ENCODE results near the gene ALPG.
"Not testable (repeated sequence)": the region's sequence is repeated elsewhere in the genome, so short reads cannot be mapped to it uniquely, and the experiment has no call there.

ALPG gene

GRCh38 chr2:232377841-232378734 is 28.6 kb upstream of the ALPG start:
- no peak for DNase-seq

- not testable (repeated sequence) for DNase-seq
These were observed 27.9 kb upstream of the ALPG start, which contains the start of gene ALPP for GRCh38 chr2:232378735-232379151. Gene ALPP, plus strand, starts transcription at chr2:232378751. Its CDS starts 52 bp downstream, at chr2:232378803.

GRCh38 chr2:232379610-232380590 is 26.7 kb upstream of the ALPG start:
- DNase-seq: not testable (repeated sequence)

GRCh38 chr2:232381204-232382031 is 25.2 kb upstream of the ALPG start:
- not testable (repeated sequence) for DNase-seq

GRCh38 chr2:232382331-232383225 is 24.1 kb upstream of the ALPG start:
- DNase-seq: no peak

- no peak for DNase-seq
These were observed 22.2 kb upstream of the ALPG start for GRCh38 chr2:232384466-232384865.

GRCh38 chr2:232385058-232385457 is 21.6 kb upstream of the ALPG start:
- not testable (repeated sequence) for DNase-seq

GRCh38 chr2:232385660-232386489 is 20.8 kb upstream of the ALPG start:
- DNase-seq: no peak

- DNase-seq: no peak
These were observed 20.2 kb upstream of the ALPG start for GRCh38 chr2:232386490-232386739.

GRCh38 chr2:232386740-232387450 is 19.7 kb upstream of the ALPG start:
- DNase-seq: no peak

GRCh38 chr2:232387451-232388171 is 19.0 kb upstream of the ALPG start:
- no peak for DNase-seq

- no peak for DNase-seq
These were observed 18.2 kb upstream of the ALPG start for GRCh38 chr2:232388324-232388891.

GRCh38 chr2:232389327-232389726 is 17.3 kb upstream of the ALPG start:
- no peak for DNase-seq

- no peak for DNase-seq
These were observed 16.0 kb upstream of the ALPG start for GRCh38 chr2:232390661-232391060.

- DNase-seq: no peak
These were observed 13.1 kb upstream of the ALPG start for GRCh38 chr2:232393556-232393955.

GRCh38 chr2:232394431-232394830 is 12.2 kb upstream of the ALPG start:
- DNase-seq: not testable (repeated sequence)

GRCh38 chr2:232395586-232395985 is 11.1 kb upstream of the ALPG start:
- DNase-seq: no peak

- no peak for DNase-seq
These were observed 10.0 kb upstream of the ALPG start for GRCh38 chr2:232396683-232397082.

Measured in NCI-H2029 (cell line).